ENCODE data around the gene PGS1.
A peak's percentile ranks its signal among the peaks of the same experiment; 100 is the strongest.

The PGS1 gene

DNA sequence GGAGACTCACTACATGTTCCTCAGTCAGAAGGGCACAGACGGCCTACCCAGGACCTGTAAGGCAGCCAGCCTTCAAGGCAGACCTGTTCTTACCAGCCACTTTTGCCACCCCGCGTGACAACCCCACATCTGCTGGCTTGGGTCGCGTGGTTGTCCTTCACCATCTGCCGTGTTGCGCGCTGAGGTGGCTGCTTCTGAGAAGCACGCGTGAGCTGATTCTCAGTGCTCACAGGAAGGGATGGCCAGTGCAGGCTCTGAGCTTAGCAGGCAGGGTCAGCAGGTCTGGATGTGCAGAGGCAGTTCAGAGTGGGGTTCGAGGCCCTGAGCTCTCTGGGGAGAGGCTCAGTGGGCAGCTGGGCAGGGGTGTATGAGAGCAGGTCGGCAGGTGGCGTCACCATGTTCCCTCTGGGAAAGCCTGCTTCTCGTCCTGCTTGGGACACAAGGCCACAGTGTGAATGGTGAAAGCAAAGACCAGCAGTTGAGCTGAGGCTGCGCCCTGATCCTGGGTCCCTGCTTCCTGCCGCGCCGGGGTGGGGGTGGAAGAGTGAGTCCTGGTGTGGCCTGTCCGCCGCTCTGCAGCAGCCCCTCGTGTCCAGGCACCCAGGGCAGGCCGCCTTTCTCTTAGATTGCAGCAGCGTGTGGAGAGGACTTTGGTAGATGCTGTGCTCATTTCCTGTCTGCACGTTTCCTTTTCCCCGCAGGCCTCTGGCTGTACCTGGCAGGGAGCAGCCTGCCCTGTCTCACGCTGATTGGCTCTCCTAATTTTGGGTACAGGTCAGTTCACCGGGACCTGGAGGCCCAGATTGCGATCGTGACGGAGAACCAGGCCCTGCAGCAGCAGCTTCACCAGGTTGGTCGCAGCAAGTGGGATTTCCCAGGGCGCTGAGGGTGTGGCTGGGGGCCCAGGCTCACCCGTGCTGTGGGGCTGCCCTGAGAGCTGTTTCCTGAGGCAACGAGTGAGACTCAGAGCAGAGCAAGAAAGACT is 36.0 kb downstream of the PGS1 start:
- DNase-seq = no peak

DNA sequence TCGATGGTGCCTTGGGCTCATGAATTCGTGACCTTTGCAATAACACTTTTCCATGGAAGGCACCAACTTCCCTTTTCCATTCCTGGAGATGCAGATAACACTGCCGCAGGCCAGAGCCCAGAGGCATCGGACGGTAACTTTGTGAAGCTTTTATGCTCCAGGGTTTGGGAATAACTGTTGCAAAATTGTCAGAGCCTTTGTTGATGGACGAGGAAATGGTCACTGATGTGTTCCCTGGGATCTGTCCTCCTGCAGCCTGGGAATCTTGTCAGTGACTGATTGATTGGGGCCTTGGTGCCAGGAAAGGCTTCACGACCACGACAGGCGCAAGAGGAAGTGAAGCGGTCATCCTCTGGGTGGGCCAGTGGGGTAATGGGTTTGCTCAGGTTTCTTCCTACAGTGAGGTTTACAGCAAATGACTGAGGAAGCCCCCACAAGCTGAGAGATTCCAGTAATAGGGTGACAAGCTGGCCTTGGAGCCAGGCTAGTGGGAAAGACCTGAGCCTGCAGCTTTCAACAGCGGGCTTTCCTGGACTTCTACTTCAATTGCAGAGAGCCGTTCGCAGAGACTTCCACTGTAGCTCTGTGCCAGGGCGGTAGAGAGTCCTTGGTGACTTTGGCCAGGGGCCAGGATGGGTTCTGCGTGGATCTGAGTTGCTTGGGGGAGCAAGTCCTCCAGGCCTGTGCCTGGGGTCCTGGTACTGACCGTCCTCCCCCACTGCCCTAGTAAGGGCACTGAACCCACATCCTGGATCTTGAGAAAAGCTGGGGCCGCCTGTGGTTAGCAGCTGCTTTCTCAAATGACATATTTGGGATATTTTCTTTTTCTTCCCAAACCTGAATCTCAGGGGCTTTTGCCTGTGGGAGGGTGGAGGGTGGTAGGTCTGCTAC is 37.6 kb downstream of the PGS1 start:
- no peak for DNase-seq

DNA sequence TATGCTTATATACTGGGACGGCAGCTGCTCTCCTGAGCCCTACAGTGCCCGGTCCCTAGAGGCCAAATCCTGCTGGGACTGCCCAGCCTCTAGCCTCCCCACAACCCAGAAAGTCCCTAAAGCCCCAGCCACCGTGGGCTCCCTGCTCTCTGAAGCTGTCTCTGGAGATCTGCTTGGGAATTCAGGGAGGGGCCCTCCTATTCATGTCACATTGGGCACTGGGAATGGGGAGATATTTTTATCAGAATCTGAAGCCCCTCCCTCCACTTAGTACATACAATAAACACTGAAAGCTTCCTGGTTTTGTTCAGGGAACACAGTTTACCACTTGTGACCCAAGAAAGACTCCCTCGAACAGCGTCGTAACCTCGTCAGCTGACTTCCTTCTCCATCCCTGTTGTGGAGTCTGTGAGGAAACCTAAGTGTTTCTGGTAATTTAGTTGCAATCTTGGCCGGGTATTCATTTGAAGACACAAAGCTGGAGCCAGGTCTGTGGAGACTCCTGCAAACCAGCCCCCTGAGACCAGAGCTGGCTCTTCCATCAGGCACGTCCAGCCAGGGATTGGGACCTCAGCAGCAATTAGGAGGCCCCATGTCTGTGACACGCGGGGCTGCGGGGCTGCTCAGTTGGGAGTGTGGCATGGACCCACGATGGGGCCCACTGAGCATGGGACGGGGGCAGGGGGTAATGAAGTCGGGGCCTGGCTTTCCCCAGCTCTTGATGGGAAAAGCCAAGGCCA is 38.5 kb downstream of the PGS1 start:
- DNase-seq = no peak

DNA sequence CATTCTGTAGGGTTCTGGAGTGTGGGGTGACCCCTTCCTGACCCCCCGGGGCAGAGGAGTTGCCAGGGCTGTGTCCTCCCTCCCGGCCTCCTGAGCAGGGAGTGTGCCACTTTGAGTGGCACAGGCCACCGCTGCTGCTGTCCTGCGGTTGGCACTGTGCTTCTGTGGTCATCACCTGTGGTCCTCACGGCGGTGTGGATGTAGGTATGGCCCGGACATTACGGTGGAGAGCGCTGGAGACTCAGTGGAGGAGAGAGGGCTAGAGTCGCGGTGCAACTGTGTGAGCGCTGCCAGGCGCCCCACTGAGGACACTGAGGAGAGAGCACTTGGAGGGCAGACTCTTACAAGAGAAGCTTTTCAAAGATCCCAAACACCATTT is 39.1 kb downstream of the PGS1 start:
- DNase-seq = no peak

DNA sequence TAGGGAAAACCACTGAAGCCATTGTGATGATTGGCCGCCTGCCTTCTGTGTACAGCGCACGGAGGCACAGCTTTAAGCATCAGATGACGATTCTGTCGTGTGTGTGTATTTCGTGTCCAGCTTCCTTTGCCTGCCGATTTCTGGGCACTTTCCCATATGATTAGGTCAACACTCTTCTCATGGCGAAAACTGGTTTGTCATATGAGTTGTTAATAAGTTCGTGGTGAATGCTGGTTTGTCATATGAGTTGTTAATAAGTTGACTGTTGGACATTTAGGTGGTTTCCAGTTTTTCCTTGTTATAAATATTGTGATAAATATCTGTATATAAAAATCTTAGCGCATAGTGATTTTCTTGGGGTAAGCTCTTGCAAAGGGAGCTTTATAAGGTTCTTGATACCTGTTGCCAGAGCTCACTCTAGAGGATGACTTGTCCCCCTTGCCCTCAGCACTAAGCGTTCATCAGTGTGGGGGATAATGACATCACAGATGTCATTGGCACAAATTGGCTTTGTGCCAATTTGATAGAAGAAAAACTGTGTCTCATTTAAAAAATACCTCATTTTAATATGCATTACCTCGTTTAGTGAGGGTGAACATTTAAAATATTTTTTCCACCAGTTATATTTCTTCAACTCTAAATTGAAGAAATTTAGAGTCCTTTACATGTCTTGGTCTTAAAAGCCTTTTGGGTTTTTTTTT is 40.0 kb downstream of the PGS1 start:
- no peak for DNase-seq

- no peak for DNase-seq
Measured at GRCh38 chr17:78419970-78420815, 41.7 kb downstream of the PGS1 start.

GRCh38 chr17:78421084-78421533 is 42.7 kb downstream of the PGS1 start:
- no peak for DNase-seq

DNA sequence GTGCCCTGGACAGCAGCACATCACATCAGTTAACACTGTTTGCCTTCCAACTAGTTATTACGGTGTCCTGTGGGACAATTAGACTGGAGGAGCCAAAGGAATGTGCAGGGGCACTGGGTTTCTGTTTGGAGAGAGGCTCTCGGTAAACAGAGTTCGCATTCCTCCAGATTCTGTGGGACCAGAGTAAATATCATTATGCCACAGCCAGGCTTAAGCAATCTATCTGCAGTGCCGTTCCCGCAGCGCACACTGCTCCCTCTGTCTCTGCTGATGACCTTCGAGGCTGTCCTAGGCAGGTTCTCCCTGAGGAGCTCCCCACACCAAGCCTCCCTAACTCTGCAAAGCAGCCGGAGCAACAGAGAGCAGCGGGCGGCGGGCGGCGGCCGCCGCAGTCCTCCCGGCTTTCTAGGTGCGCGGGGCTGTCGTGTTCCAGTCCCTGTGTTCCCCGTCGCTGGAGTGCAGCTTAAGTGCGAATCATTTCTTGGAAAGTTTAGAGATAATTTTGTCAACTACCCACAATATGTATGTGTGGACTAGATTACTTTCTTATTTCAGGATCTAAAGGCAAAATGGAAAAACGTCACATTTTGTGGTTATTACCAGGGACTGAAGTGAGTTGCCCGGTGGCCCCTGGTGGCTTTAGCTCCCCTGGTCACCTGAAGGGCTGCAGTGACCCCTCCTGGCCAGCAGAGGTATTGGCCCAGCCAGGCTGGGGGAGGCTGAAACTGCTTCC is 43.3 kb downstream of the PGS1 start:
- DNase-seq = no peak

DNA sequence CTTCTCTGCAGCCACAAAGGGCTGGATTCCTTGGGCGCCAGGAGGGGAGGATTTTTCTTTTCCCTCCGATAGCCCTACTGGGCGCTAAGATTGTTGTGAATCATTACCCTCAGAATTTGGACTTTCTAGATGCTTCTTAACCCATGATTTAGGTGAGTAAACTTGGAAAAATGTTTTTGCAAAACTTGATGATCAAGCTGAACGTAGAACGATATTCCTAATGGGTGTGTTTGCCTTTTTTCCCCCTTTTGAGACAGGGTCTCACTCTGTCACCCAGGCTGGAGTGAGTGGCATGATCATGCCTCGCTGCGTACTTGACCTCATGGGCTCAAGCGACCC is 43.8 kb downstream of the PGS1 start:
- no peak for DNase-seq

DNA sequence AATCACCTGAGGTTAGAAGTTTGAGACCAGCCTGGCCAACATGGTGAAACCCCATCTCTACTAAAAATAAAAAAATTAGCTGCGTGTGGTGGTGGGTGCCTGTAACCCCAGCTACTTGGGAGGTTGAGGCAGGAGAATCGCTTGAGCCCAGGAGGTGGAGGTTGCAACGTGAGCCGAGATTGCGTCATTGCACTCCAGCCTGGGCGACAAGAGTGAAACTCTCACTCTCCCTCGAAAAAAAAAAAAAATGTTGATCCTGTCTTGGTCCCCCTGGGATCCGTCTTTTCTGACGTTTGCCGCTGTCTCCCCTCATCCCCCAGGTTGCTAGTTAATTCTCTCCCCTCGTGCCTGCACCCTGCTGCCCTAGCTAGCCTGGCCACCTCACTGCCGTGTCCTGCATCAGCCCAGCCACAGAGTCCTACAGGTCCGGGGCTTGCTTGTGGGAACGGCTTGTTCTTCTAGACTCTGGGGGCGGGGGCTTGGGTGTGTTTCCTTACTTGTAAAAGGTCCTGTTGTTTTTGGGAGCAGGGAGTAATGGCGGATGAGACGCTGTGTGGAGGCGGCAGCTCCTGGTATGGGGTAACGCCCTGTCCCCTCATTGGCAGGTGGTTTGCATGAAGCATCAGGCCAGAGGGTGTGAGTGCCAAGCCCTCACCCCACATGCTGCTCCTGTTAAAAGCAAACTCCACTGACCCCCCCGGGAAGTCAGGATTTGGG is 44.6 kb downstream of the PGS1 start:
- no peak for DNase-seq

GRCh38 chr17:78423961-78424675 is 45.7 kb downstream of the PGS1 start:
- peak; percentile 54 for DNase-seq

DNA sequence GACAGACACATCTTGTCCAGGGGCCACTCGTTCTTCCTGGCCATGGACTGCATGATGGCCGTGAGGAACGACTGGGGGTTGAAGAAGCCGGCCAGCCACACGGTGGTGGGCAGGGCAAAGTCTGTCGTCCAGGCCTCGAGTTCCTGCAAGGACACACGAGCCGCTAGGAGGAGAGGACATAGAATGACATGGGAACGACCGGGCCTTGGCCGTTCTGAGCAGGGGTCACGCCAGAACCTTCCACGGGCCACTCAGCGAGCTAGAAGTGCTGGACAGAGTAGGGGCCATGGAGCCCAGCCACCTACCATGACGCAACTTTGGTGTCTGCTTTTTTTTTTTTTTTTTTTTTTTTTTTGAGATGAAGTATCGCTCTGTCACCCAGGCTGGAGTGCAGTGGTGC is 47.0 kb downstream of the PGS1 start:
- no peak for DNase-seq

- DNase-seq = no peak
Measured at GRCh38 chr17:78426293-78426879, 47.9 kb downstream of the PGS1 start.

DNA sequence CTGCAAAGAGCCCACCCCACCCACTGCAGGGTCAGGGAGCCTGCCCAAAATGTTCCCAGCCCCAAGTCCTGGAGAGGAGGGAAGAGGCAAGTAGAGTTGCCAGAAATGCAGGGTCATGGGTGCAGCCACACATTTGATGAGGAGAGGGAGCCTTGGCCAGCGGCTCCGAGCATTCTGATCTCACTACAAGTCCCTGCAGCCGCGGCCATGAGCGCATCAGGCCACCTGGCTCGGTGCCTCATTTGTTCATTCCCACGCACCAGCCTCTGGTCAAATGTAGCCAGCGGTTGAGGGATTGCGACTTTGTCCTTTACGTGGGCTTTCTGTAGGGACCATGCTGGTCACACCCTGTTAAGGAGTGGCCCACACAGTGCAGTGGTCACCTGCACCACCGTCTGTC is 48.7 kb downstream of the PGS1 start:
- DNase-seq = no peak

GRCh38 chr17:78428025-78428575 is 49.7 kb downstream of the PGS1 start:
- DNase-seq = no peak

- no peak for DNase-seq
Measured at GRCh38 chr17:78428836-78429617, 50.6 kb downstream of the PGS1 start.

- no peak for DNase-seq
Measured at GRCh38 chr17:78429618-78429995, 51.2 kb downstream of the PGS1 start.
